ENCODE data around the gene KRTAP10-6.
"Not testable (repeated sequence)": the region's sequence is repeated elsewhere in the genome, so short reads cannot be mapped to it uniquely, and the experiment has no call there.

Gene KRTAP10-6

DNA sequence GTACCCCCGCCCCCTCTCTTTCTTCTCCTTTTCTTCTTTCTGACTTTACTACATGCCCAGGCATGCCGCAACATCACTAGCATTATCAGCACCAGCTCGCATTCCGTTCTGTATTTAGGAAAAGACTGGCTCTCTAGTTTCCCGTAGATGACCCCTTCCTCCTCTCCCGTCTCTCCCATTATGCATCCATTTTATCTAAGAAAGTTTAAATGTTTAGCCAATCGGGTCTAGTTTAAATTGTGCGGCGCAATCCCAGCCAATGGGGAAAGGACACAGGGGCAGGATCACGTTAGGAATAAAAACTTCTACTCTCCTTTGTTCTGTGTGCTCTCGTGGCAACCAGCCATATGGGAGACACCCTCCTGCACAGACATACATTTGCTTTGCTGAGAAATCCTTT lies 5.8 kb upstream of the KRTAP10-6 start:
- DNase-seq, result no peak

DNA sequence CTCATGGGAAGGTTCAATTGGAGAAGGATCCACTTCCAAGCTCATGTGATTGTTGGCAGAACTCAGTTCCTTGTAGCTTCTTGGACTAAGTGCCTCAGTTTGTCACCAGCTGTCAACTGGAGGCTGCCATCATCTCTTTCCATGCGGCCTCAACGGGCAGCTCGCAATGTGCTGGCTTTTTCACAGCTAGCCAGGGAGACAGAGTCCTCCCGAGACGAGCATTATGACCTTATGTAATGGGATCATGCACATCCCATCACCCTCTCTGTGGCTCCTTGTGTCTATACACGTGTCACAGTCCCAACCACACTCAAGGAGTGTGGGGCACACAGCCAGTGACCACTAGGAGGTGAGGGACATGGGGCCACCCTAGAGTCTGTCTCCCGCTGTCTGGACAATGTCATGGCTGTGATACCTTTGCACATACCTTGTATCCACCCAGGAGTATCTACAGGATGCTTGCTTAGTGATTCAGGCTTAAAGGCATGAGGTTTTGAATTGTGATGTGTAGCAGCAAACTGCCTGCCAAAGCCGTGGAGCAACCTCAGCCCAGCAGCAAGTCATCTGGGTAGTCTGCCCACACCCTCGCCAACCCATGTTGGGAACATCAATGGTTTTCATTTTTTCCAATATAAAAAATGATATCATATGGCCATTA lies 3.9 kb upstream of the KRTAP10-6 start:
- DNase-seq, result no peak

- no peak for DNase-seq
Observed at GRCh38 chr21:44595524-44595923, 3.2 kb upstream of the KRTAP10-6 start.

DNA sequence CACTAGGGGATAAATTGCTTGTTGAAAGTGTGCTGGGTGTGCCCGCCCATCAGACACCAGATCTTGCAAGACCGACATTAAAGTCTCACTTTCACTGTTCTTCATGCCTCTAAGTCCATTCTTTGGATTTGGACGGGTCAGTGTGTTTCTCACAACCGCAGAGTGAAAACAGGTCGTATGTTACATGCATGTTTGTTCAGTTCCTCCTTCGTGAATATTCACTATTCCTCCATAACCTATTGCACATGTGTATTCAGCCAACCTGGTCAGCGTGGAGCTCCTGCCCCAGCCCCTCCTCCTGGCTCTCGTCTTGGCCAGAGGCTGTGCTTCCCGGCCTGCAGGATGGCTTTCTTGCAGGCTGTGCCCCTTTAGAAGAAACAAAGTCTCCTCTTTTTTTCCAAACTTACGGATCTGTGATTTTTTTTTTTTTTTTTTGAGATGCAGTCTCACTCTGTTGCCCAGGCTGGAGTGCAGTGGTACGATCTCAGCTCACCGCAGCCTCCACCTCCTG lies 2.2 kb upstream of the KRTAP10-6 start:
- no peak for DNase-seq

- peak; percentile 97 for DNase-seq
Observed at GRCh38 chr21:44593598-44594405, 1.5 kb upstream of the KRTAP10-6 start.

- not testable (repeated sequence) for DNase-seq
Observed at GRCh38 chr21:44591801-44592130, 539 bp downstream of the KRTAP10-6 start.

GRCh38 chr21:44590897-44591800 lies 1.2 kb downstream of the KRTAP10-6 start:
- DNase-seq, result not testable (repeated sequence)

GRCh38 chr21:44590311-44590721 lies 2.0 kb downstream of the KRTAP10-6 start:
- no peak for DNase-seq

- DNase-seq, result no peak
Observed at GRCh38 chr21:44589586-44590305, 2.6 kb downstream of the KRTAP10-6 start.

DNA sequence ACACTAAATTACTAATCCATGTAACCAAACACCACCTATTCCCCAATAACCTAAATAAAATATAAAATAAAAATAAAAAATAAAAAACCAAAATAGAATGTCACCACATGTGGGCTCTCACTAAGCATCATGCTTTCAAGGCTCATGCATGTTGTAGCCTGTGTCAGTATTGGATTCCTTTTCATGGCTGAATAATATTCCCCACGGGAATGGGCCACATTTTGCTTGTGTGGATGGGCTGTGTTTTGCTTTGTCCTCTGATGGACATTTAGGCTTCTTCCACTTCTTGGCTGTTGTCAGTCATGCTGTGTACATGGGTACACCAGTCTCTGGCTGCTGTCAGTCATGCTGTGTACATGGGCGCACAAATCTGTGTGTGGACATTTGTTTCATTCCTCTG lies 3.2 kb downstream of the KRTAP10-6 start:
- DNase-seq, result no peak

DNA sequence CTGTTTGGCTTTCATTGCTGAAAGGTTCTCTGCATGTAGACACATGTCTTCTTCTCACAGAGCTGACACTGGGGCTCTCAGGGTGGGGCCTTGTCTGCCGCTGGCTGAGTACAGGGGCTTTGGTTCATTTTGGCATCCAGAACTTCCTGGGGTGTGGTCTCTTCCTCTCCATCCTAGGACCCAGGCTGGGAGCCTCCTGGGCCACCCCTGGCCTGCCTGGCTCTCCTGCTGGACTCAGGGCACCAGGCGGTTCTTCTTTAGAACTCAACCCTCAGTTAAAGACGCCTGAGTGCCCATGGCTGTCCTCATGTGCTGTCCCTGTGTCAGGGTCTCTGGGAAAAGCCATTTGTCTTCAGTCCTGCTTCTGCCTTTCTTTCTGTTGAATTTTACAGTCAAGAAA lies 6.4 kb downstream of the KRTAP10-6 start:
- no peak for DNase-seq

DNA sequence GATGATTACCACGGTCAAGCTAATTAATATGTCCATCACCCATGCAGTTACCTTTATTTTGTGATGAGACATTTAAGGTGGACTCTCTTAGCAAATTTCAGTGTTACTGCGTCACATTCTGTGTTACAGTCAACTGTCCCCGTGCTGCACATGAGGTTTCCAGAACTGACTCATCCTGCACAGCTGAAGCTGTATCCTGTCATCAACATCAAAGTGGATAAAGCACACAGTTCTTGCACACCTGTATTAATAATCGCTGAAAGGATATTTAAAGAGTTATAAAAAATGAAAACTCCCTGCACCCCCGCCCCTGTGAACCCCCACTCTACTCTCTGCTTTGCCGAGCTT lies 8.5 kb downstream of the KRTAP10-6 start:
- no peak for DNase-seq

DNA sequence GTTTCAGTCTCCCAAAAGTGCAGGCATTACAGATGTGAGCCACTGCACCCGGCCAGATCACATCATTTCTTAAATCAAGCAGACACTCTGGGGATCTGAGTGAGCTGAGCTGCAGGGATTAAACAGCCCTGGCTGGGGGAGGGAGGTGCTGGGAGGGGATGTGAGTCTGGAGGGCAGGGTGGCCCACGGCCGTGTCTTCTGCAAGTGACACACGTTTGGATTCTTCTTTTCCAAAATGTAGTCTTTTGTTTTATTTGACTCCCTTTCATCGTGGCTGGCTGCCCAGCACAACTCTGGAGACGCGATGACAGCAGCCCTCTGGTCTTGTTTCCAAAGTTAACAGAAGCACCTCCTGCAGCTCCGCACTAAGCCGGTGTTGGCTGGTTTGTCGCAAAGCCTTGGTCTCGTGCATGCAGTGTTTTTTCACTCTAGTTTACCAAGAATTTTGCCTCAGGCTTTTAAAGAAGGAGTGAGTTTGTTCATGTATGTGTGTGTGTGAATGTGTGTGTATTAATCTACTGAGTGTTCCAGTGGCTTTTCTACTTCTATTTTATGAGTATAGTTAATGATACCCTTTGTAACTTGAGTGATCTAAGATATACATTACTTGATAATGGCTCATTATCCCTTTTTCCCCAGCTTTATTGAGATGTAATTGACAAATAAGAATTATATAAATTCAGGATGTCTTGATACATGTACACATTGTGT lies 9.1 kb downstream of the KRTAP10-6 start:
- DNase-seq, result no peak

DNA sequence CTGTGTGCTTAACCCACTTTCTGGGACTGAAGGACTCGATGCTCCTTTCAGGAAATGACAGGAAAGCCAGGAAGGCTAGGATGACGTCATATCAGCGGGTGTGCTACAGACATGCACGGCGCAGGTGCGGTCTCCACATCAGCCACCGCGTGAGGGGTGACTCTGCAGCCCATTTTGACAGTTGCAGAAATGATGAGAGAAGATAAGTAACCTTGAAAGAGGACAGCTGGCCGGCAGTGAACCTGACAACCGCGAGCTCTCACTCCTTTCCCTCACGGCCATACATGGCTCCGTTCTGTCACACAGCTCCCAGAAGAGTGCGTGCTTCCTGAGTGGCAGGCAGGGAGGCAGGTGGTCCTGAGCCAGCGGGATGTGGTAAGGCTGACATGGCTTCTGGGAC lies 10.2 kb downstream of the KRTAP10-6 start:
- DNase-seq, result no peak

- DNase-seq, result no peak
Observed at GRCh38 chr21:44581158-44581557, 11.1 kb downstream of the KRTAP10-6 start.

- DNase-seq, result not testable (repeated sequence)
Observed at GRCh38 chr21:44580231-44580821, 12.0 kb downstream of the KRTAP10-6 start, which contains the start of gene KRTAP10-5. KRTAP10-5 (minus strand) TSS chr21:44580604; CDS start chr21:44580578, 26 bp downstream.

GRCh38 chr21:44579833-44580144 lies 12.5 kb downstream of the KRTAP10-6 start:
- DNase-seq, result no peak

DNA sequence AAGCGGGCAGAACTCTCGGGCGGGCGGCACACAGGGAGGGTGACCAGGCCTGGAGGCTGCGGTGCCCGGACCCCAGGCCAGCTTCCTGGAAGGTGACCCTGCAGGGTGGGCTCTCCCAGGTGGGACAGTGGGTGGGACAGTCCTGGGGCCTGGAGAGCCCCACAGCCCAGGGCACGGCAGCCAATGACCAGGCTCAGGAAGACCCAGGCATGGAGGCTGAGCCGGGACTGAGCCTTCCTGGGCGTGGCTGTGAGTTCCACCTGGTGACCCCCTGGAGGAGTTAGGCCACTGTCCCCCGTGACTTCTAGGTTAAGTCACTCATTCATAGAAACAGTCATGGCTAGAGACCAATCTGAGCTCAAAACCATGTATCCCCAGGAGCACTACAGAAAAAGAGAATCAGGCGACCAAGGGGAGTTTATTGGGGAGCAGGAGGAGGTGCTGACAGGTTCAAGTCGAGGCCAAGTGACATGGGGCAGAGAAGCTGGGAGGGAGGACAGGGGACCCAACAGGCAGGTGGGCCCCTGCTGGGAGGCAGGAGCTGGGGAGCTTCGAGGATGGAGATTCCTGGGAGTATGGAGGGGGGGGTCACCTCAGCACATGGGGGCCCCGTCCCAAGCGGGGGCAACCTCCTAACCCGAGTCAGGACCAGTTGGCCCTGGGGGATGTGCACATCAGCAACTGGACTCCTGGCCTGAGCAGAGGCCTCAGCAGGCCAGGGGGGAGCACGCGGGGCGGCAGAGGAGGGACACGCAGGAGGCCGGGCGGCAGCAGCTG lies 13.1 kb downstream of the KRTAP10-6 start:
- DNase-seq, result no peak

DNA sequence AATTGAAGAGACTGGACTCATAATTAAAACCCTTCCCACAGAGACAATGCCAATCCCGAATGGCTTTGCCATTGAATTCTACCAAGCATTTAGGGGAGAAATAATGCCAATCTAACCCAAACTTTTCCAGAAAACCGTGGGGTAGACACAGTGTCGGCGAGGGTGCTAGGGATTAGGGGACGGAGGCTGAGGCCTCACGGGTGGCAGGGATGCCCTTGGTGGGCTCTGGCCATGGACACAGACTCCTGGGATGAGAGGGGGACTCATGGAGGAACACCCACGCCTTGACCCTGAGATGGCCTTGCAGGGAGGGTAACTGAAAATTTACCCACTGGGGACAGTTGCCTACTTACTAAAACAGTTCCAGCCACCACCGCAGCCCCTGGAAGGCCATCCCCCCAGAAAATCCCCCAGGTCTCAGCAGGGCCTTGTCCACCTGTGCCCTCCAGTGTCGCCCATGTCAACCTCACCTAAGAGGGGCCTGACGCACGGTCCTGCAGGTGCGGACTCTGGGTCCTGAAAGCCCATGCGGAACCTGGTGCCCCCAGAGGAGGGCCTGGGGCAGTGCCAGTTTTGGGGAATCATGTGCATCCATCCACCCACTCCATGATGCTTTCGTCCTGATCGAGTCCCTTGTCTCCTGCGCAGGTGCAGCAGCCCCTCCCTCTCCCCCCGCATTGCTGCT lies 13.8 kb downstream of the KRTAP10-6 start:
- no peak for DNase-seq

- no peak for DNase-seq
Observed at GRCh38 chr21:44576025-44576420, 16.3 kb downstream of the KRTAP10-6 start.
